ENCODE results near the gene ATCAY.
"Not testable (repeated sequence)": the region's sequence is repeated elsewhere in the genome, so short reads cannot be mapped to it uniquely, and the experiment has no call there.

The ATCAY gene

DNA sequence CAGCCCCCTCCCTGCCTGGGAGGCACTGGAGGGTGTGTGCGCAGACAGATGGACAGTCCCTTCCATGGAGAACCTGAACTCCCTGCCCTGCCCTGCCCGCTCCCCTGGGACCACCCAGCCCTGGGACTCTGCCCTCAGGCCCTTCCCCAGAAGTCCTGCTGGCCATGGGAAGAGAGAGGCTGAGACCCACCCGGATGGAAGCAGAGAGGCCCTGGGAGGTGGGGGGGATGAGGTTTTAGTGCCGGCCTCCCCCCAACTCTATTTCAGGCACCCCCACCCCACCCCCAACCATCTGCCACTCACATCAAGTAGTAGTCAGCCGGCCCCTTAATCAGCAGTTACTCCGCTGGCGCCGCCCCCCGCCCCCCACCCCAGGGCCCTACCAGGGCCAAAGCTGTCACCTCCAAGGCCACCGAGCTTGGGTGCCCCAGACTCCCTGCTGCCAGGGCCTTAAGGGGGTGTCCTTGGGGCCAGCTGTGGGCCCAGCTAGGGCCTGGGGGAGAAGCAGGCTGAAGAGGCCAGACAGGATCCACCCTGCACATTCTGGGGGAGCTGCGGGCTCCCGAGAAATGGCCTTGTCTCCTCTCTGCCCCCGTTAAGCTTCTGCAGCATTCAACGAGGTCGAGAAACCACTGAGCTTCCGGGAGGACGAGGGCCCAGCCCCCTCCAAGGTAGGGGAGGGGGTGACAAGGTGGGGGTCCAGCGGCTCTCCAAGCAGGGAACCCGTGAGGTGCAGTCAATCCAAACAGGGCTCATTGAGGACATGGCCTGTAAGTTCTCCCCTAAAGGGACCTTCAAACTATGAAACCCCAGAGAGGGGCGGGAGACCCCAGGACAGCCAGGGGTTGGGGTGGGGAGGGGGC lies 69.7 kb downstream of the ATCAY start:
- DNase-seq = no peak

DNA sequence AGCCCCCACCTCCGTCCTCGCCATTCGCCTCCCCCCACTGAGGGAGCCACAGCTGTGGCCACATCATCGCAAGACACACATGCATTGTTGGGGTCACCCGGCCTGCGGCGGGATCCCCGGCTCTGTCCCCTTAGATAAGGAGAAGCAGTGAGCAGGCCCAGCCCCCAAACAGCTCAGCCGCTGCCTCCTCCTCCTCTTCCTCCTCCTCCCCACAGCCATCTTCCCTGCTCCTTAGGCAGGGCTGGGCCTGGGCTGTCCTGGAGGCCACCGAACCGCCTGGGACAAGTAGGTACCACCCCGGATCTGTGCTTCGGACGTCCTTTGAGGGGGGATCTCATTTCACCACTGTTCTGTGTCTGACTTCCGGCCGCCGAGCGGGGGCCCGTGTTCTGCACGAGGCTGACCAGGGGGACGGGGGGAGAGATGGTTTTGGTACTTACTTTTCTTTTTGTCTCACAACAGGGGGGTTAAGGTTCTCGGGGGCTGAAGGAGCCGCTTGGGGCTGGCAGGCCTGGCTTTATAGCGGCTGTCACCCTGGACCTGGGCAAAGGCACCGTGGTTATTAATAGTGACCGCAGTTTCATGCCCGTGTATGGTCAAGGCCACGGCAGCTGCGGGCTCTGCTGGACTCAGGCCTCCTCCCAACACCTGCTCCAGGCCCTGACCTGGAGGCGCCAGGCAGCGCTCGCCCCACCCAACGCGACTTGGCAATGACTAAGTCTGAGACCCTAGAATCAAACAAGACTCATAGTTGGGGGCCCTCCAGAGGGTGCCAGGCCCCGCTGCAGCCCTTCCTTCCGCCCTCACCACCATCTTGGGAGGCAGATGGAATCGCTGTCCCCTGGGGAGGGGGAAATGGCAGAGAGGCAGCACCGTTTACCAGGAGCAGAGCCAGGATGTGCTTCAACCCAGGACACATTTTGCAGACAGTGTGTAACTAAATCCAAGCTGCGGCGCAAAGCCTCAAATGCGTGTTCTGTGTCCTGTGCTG lies 70.7 kb downstream of the ATCAY start:
- DNase-seq = no peak

DNA sequence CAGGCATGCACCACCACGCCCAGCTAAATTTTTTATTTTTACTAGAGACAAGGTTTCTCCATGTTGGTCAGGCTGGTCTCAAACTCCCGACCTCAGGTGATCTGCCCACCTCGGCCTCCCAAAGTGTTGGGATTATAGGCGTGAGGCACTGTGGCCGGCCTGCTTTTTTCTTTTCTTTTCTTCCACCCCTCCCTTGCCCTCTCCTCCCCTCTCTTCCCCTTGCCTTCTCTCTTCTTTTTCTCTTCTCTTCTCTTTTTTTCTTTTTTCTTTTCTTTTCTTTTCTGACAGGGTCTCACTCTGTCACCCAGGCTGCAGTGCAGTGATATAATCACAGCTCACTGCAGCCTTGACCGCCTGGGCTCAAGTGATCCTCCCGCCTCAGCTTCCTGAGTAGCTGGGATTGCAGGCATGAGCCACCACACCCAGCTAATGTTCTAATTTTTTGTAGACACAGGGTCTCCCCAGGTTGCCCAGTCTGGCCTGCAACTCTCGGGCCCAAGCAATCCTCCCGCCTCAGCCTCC lies 72.3 kb downstream of the ATCAY start:
- not testable (repeated sequence) for DNase-seq

DNA sequence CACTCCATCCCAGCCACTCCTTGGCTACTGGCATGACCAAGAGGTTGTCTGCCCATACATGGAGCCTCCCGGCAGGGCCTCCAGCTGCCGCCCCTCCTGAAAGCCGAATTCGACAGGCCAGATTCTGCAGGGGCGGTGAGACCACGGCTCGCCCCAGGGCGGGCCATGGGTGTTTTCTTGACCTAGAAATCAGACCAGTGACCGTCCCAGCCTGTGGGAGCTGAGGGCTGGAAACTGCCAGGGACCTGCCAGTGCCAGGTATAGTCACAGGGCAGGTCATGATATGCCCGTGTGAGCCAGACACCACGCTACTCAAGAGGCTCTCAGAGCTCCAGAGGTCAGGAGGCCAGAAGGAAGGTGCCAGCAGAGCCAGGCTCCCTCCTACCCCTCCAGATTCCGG lies 73.6 kb downstream of the ATCAY start:
- DNase-seq = no peak

DNA sequence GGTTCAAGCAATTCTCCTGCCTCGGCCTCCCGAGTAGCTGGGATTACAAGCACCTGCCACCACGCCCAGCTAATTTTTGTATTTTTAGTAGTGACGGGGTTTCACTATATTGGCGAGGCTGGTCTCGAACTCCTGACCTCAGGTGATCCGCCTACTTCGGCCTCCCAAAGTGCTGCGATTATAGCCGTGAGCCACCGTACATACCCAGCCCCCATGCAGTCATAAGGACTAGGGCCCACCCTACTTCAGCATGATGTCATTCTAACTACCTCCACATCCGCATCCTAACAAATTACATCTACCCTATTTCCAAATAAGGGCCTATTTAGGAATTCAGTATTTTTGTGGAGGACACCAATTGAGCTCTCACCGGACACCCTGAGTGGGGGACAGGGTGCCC lies 74.8 kb downstream of the ATCAY start:
- DNase-seq = not testable (repeated sequence)

DNA sequence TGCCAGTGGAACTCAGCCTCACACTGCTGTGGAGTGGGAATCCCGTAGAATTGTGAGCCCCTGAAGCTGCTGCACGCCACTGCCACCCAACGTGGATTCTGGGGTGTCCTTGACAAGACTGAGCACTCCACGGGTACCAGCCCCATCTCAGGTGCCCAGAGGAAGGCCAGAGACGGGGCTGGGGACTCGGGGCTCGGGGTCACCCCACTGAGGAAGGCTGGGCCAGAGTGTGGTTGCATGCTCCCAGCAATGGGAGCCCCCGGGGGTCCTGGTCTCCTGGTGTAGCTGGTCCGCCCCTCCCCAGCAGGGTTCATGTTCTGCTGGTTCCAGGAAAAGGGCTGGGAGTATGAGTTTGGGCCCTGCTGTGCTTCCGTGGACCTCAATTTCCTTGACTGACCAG lies 75.2 kb downstream of the ATCAY start:
- DNase-seq = no peak

DNA sequence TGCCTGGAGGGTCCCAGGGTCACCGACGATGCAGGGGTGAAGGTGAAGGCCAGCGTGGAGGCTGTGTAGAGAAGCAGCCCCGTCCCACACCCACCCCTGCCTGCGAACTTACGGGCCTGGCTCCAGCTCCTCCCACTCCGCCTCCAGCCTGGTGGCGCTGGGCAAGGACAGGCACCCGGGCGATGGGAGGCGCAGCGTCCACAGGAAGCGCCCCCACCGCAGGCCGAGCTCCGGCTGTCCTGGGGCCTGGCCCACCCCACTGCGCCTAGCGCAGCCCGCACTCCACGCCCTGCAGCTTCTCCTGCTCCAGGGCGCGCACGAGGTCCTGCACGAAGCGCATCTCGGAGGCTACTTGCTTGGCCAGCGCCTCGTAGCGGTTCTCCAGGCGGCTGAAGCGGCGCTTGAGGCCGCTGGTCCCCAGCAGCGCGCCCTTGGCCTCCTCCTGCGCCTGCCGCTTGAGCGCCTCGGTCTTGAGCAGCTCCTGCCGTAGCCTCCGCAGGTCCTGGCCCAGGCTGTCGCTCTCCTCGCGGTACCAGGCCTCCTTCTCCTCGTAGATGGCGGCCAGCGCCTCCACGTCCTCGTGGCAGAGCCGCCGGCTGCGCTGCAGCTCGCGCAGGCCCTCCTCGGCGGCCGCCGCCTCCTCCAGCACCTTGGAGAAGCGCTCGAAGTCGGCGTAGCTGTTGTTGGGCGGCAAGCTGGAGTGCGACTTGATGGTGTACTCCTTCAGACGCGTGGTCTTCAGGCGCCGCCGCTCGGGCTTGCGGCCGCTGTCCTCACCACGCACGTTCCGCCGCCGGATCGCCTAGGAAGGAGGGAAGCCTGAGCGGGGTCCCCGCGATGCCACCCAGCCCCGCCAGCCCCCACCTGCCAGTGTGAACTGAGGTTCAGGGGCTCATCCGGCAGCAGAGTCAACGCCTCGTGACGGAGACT lies 78.6 kb downstream of the ATCAY start:
- DNase-seq = no peak

DNA sequence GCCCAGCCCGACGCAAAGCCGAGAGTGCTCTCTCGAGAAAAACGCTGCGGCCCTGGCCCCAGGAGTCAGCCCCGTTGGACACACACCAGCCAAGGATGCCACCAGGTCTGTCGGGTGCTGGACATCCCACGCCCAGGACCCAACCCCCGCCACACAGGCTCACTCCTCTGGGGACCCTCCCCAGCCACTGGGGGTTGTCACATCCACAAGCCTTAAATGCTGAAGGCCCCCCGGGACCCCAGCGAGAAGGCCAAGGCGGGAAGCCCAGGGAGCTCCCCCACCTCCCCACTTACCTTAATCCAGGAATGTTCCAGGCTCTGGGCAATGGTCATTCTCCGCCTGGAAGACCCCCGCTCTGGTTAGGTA lies 79.3 kb downstream of the ATCAY start:
- DNase-seq = no peak

DNA sequence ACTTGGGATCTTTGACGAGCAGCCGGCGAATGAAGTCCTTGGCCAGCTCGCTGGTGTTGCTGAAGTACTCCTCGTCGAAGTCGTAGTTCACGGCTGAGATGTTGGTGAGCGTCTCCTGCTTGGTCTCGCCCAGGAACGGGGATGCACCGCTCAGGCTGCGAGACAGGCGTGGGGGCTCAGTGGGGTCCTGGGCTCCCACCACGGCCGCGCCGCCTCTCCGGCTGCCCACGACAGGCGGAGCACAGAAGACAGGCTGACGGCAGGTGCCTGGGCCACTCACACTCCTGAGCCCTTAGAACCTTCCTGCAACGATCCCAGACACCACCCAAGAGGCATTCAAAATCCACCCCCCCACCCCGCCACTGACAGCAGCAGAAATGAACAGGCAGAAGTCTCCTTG lies 80.5 kb downstream of the ATCAY start:
- no peak for DNase-seq

DNA sequence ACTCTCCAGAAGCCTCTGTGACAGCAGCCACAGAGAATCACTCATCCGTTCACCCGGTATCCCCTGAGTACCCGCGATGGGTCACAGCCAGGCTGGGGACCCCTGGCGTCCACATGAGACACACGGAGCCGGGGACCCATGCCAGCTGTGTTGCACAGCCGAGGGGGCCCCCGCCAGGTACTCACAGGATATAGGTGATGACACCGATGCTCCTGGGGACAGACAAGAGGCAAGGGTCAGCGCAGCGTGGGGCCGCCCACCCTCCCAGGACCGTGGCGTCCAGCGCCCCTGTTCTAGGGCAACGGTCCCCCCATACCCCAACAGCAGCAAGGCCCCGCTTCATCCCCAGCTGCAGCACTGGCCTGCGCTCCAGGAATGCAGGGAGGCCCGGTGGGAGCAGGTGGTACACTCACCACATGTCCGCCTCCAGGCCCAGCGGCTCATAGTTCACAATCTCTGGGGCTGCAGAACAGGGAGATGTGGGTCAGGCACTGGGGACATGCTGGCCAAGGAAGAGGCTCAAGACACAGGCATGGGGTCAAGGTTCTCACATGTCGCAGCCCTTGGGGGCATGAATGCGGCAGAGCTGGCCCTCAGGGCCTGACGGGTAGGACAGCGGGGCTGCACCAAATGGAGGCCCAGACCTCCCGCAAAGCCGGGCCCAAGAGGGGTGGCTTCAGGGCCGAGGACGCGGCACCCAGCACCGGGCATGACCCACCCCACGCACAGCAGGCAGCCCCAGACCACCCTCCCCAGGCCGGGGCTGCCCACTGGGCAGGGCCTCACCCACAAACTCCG lies 83.2 kb downstream of the ATCAY start:
- no peak for DNase-seq

DNA sequence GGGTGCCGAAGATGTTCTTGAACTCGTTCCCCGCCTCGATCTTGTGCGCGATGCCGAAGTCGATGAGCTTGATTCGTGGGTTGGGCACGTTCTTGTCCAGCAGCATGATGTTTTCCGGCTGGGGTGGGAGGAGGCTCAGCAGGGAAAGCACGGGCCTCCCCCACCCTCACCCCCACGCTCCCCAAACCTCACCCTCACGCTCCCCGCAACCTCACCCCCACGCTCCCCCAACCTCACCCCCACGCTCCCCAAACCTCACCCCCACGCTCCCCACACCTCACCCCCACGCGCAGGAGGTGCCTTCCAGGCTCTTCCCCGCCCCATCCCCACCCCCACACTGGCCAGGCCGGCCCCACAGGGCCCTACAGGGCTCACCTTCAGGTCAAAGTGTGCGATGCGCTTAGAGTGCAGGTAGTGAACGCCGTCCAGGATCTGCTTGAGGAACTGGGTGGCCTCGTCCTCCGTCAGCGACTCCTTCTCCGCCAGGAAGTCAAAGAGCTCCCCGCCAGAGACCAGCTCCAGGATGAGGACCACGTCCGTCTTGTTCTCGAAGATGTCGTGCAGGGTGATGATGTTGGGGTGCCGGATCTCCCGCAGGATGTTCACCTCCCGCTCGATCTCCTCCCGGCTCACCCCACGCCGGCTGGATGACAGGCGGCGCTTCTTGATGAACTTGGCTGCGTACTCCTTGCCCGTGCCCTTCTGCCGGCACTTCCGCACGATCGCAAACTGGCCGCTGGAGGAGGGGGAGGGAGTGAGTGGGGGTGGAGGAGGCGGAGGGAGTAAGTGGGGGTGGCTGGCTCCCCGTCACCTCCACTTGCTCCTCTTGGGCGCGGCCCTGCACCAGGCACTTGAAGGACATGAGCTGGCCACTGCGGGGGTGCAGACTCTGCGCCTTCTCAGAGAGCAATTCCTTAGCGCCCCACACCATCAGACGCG lies 84.0 kb downstream of the ATCAY start:
- DNase-seq = no peak

DNA sequence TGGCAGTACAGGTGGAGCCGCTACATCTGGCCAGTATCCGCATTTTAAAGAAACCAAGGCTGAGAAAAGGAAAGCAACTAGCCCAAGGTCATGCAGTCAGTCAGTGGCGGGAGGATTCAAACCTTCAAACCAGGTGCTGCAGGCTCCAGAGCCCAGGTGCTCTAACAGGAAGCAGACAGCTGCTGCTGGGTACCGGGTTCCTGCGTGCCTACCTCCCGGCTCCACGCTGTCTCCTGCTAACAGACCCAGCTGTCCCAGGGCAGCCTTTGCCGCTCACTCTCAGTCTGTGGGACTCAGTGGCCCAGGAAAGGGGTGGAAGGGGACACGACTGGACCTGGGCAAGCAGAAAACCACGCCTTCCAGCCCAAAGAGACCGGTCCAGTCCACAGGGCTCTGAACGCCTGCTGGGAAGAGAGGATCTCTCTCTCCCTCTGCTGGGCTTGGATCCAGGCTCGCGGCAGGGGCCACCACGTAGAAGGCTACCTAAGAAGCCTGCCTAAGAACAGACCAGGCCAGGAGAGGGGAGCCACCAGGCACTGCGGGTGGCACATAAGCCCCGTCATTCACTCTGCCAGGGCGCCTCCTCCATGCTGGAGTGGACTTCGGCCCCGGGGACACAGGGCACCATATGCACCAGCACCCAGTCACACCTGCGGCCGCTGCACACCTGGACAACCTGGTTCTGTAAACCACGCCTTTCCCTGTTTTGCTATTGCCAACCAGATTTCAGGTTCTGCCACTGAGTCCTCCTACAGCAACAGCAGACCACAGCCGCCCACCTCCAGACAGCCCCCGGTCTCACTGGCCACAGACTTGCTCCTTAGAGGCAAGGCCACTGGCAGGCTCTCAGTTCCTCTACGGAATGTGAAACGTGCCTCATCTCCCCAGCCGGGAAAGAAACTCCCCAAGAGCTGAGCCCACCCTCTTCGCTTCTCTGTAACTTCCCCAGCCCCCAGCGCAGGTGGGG lies 85.8 kb downstream of the ATCAY start:
- DNase-seq = no peak

DNA sequence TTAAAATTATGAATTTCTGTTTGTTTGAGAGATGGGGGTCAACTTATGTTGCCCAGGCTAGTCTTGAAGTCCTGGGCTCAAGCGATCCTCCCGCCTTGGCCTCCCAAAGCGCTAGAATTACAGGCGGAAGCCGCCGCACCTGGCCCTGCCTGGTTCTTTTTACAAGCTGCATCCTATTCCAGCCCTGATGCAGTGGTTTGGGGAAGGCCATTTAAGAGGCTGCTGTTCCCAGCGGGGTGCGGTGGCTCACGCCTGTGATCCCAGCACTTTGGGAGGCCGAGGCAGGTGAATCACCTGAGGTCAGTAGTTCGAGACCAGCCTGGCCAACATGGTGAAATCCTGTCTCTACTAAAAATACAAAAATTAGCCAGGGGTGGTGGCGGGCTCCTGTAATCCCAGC lies 87.5 kb downstream of the ATCAY start:
- not testable (repeated sequence) for DNase-seq

DNA sequence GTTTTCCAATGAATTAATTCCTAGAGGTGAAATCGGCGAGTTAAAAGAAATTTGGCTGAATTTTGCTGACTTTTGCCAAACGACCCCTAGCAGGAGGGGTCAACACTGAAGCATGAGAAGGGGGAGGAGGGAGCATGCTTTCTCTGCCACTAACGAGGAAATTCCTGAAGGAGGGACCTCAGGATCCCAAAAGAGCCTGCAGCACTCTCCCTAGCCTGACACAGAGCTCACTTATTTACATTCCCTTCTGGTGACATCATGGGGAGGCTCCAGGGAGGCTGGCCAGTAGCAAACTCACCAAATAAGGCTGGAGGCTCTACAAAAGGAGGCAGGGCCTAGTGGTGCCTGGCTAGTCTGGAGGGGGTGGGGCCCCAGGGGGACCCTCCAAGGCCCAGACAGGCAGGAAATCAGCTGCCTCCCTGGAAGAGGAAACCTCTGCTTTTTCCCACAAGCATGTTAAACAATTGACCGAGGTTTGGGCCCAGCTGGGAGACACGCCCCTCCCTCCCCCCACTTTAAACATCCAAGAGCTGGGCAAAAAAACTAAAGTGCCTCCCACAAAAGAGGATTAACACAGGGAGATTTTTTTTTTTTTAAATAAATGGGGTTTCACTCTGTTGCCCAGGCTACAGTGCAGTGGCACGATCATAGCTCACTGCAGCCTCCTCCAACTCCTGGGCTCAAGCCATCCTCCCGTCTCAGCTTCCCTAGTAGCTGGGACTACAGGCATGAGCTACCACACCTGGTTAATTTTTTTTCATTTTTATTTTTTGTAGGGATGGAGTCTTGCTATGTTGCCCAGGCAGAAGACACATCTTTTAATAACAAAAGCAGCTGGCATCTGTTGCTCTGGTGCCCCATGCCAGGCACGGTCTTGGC lies 88.3 kb downstream of the ATCAY start:
- no peak for DNase-seq

DNA sequence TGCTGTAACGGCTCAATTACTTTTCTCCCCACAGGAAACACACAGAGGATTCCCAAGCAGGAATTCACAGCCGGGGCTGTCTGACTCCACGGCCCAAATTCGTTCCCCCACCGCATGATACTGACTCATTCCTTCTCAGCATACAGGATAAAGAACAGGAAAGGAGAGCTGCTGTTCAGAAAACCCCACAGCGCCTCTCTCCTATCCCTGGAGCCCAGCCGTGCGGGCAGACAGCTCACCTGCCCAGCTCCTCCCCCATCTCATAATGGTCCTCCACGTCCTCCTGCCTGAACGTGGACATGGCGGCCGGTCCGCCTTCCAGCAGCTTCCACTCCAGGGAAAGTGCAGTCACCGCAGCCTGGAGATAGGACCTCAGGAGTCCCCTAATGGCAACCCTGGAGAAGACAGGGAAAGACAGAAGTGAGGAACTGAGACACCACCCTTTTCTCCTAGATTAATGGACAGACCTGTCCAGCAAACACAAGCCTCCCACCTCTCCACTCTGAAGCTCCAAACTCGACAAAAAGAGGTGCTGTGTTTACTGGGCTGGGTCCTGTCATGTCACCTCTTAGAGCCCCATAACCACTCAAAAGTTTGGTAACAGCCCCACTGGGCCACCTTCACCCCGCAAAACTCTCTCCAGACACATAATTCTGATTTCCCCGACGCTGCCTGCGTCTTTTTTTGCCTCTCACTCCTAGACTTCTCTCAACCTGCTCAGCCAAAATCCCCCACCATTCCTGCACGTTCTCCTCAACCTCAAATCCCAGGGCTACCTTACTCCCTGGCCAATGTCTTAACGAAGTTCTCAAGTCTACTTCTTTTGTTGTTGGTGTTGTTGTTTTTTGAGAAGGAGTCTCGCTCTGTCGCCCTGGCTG lies 89.2 kb downstream of the ATCAY start:
- no peak for DNase-seq

DNA sequence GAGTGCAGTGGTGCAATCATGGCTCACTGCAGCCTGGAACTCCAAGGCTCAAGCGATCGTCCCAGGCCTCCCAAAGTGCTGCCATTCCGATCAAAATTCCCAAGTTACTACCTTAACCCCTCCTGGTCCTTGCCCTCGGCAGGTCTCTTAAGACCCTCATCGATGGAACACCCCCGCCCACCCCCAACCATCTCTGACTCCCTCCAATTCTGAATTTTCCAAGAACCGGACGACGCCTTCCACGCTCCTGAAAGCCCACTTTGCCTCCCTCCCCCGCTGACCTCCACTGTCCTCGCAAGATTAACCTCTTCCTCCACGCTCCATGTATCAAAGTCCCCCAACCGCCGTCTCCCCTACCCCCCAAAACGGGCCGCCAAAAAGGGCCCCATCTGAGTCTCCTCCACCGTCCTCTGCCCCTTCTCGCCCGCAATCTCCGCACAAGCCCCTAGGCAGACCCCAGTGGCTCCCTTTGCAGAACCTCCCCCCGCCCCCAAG lies 89.9 kb downstream of the ATCAY start:
- no peak for DNase-seq

Data from T-helper 9 cell (primary cell).